ENCODE results near the gene NPC1L1.

DNA sequence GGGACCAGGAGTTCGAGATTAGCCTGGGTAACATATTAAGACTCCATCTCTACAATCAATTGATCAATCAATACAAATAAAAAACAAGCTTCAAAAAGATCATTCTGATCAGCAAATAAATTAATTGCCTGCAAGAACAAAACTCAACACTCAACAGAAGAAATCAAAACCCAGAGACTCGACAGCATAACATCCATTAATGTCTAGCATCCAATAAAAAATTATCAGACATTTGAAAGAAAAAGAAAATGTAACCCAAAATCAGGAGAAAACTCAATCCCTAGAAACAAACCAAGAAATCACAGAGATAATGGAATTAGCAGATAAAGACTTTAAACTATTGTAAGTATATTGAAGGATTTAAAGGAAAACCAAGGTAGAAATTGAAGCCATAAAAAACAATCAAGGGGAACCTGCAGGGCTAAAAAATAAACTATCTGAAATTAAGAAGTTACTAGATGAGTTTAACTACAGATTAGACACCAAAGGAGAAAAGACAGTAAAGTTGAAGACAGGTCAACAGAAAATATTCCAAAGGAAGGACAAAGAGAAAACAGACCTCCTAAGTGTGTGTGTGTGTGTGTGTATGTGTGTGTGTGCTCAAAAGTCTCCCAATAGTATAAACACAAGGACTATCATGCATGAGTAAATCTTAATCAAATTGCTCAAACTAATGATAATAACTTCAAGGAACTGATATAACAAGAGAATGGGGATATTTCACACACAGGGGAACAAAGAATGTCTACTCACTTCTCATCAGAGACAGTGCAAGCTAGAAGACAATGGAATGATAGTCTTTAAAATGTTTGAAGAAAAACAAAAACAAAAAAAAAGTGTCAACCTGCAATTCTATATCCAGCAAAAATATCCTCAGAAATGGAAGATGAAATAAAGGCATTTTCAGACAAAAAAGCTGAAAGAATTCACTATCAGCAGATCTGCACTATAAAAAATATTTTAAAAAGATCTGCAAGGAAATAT is 58.3 kb downstream of the NPC1L1 start:
- TF ChIP-seq, protein P1, sequence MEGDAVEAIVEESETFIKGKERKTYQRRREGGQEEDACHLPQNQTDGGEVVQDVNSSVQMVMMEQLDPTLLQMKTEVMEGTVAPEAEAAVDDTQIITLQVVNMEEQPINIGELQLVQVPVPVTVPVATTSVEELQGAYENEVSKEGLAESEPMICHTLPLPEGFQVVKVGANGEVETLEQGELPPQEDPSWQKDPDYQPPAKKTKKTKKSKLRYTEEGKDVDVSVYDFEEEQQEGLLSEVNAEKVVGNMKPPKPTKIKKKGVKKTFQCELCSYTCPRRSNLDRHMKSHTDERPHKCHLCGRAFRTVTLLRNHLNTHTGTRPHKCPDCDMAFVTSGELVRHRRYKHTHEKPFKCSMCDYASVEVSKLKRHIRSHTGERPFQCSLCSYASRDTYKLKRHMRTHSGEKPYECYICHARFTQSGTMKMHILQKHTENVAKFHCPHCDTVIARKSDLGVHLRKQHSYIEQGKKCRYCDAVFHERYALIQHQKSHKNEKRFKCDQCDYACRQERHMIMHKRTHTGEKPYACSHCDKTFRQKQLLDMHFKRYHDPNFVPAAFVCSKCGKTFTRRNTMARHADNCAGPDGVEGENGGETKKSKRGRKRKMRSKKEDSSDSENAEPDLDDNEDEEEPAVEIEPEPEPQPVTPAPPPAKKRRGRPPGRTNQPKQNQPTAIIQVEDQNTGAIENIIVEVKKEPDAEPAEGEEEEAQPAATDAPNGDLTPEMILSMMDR (IDR thresholded peaks at IDR 0.05) = no peak
- TF ChIP-seq POLR2A (IDR thresholded peaks at IDR 0.05) = no peak
